Adrenal gland (tissue), 12 donors: ENCODE data around the gene FNDC11. TPM values are rescaled to one million over a fixed set of nuclear protein-coding genes. Genes with fewer than 3 reads are reported as not detected.

Source experiments
- DNase-seq, 7 donors: peaks; one replicate each; pipeline ENCODE4 v3.0.0-alpha.2; 2019 to 2020
- H3K27ac ChIP-seq, 5 donors: fragments of 200-600 bp; sonication (generic) in 4 of 5; 1 replicate in 3 of 5; 2 replicates in 2 of 5; pipeline versions ENCODE4 v1.5.1 to v1.8.0; 2016 to 2020; ENCODE audit warnings: mild to moderate bottlenecking in 1 of 5
- H3K27me3 ChIP-seq: fragments of 200-600 bp; 2 replicates; pipeline ENCODE4 v1.8.0; 2021
- H3K36me3 ChIP-seq, 2 donors: fragments of 200-600 bp; replicated peaks in 1 of 2; 1 replicate in 1 of 2; 2 replicates in 1 of 2; pipeline versions ENCODE4 v1.5.1 to v1.8.0; 2018 to 2022
- H3K4me1 ChIP-seq, 2 donors: fragments of 200-600 bp; replicated peaks in 1 of 2; 1 replicate in 1 of 2; 2 replicates in 1 of 2; pipeline versions ENCODE4 v1.5.1 to v1.8.0; 2018 to 2021
- H3K4me3 ChIP-seq, 4 donors: fragments of 200-600 bp; sonication (generic) in 3 of 4; one replicate each; pipeline ENCODE4 v1.5.1; 2016 to 2018
- H3K9me3 ChIP-seq, 3 donors: fragments of 200-600 bp; sonication (generic) in 1 of 3; replicated peaks in 1 of 3; 1 replicate in 2 of 3; 2 replicates in 1 of 3; pipeline versions ENCODE4 v1.5.1 to v1.8.0; 2016 to 2021
- CTCF ChIP-seq, 6 experiments: fragments of 450-650 bp in 4 of 6; fragments of 200-600 bp in 2 of 6; sonication (generic) in 1 of 6; IDR thresholded peaks; 1 replicate in 5 of 6; 2 replicates in 1 of 6; pipeline versions ENCODE4 v1.5.1 to v1.8.0; 2016 to 2021; ENCODE audit warnings: antibody characterized with exemption in 6 of 6, mild to moderate bottlenecking in 2 of 6, moderate library complexity in 1 of 6
- POLR2A ChIP-seq, 2 donors: fragments of 450-650 bp; IDR thresholded peaks; one replicate each; pipeline ENCODE4 v1.6.1; 2017; ENCODE audit warnings: antibody characterized with exemption in 2 of 2, mild to moderate bottlenecking in 2 of 2, moderate library complexity in 1 of 2
- WGBS, 4 donors: extraction: QIAGEN DNeasy Blood & Tissue Kit in 2 of 4; methylation state at CpG; one replicate each; pipeline versions ENCODE4 v1.1.5 to v1.1.7; 2013 to 2017; 5-methylcytosine and 5-hydroxymethylcytosine counted together
- intact Hi-C, 2 donors: fragments of 100-400 bp; cut with DNase I; formaldehyde crosslinking; loops; one replicate each; pipeline versions ENCODE4 v1.14.1 to v1.15.0; 2022 to 2023
- polyA plus RNA-seq, 3 donors: library from polyadenylated mRNA; stranded (reverse); fragments of 200-250 nt in 2 of 3; fragments of 350-450 nt in 1 of 3; fragmentation: Illumina TruSeq in 1 of 3; extraction: RNeasy Lipid Tissue Mini Kit (QIAGEN cat#74804) in 1 of 3; gene quantifications; one replicate each; pipeline ENCODE4 v1.2.3, GENCODE V29; 2013 to 2014
- total RNA-seq, 9 donors: library from RNA; depleted of rRNA in 4 of 9; stranded (reverse); fragments of >200 nt in 4 of 9; fragments of 120-200 nt in 1 of 9; fragmentation: NEBNext Ultra II Directional in 1 of 9; extraction: Animal tissue kit (Norgen Biotek cat#: 25700) in 1 of 9; gene quantifications; one replicate each; pipeline versions ENCODE4 v1.1.0 to v1.2.4, GENCODE V29; 2013 to 2023
- donor health status: healthy with polysubstance abuse.
- donor health status: Bipolar disorder and iron deficiency.
- donor health status: DM: yes; HTN: yes; CAD: no.
- donor health status: DM: no; HTN: no; CAD: no.
- donor health status: DM: no; HTN: no; CAD: no.
- donor health status: DM: yes; HTN: yes; CAD: no.

FNDC11 gene
- total and polyA plus RNA-seq, 12 donors: 0.20 to 0.83 (median 0.43) TPM; not detected in 4

- no peaks in the 10 kb centered on the region for H3K27me3 ChIP-seq
- H3K9me3 ChIP-seq: no peaks in the 10 kb centered on the region
- peaks cover 0 to 26% of the 10 kb centered on the region in 2 donors for H3K36me3 ChIP-seq
- TF ChIP-seq POLR2A (IDR thresholded peaks at IDR 0.05): no peak
- TF ChIP-seq CTCF (IDR thresholded peaks at IDR 0.05): no peak
- 95 to 97% (median 96%) methylated on average over 4 to 28 of the region's 28 CpGs for WGBS, 4 donors
- intact Hi-C loops: no loop called here
- H3K4me1 ChIP-seq: peaks cover 0 to 7% of the 10 kb centered on the region in 2 donors
- H3K4me3 ChIP-seq: no peak overlapping the region
- no peak overlapping the region for H3K27ac ChIP-seq
- DNase-seq: no peak
Observed at GRCh38 chr20:63591786-63592355, 37.9 kb downstream of the FNDC11 start.

- Histone ChIP-seq H3K27me3 (no peaks in the 10 kb centered on the region), H3K27ac (no peak overlapping the region), H3K36me3 (peaks cover 0 to 28% of the 10 kb centered on the region in 2 donors), H3K4me1 (peaks cover 0 to 7% of the 10 kb centered on the region in 2 donors), H3K4me3 (no peak overlapping the region), H3K9me3 (no peaks in the 10 kb centered on the region)
- DNase-seq: peak in 1 of 7 donors; percentile 54
- 66 to 100% (median 78%) methylated on average over 5 to 13 of the region's 13 CpGs for WGBS, 4 donors
- no peak for TF ChIP-seq POLR2A (IDR thresholded peaks at IDR 0.05)
- no peak for TF ChIP-seq CTCF (IDR thresholded peaks at IDR 0.05)
- intact Hi-C loops: no loop called here
Observed at GRCh38 chr20:63592661-63593060, 38.7 kb downstream of the FNDC11 start.

- peaks cover 0 to 34% of the 10 kb centered on the region in 2 donors for H3K36me3 ChIP-seq
- peak overlapping the region in 1 of 5 donors; percentile 39 for H3K27ac ChIP-seq
- peaks cover 0 to 7% of the 10 kb centered on the region in 2 donors for H3K4me1 ChIP-seq
- TF ChIP-seq CTCF (IDR thresholded peaks at IDR 0.05) (no peak), POLR2A (IDR thresholded peaks at IDR 0.05) (no peak)
- WGBS, 4 donors: 63 to 76% (median 69%) methylated on average over 7 to 10 of the region's 10 CpGs
- no peak overlapping the region for H3K4me3 ChIP-seq
- intact Hi-C loops: no loop called here
- no peaks in the 10 kb centered on the region for H3K27me3 ChIP-seq
- DNase-seq: no peak
- no peaks in the 10 kb centered on the region for H3K9me3 ChIP-seq
Observed at GRCh38 chr20:63594043-63594561, 40.1 kb downstream of the FNDC11 start.

- 93 to 97% (median 96%) methylated on average over 14 to 30 of the region's 30 CpGs for WGBS, 4 donors
Observed at GRCh38 chr20:63595416-63596127, 41.6 kb downstream of the FNDC11 start.

More at GRCh38 chr20:63595416-63596127, 41.6 kb downstream of the FNDC11 start:
- no peak for TF ChIP-seq CTCF (IDR thresholded peaks at IDR 0.05)
- no peak for TF ChIP-seq POLR2A (IDR thresholded peaks at IDR 0.05)
- Histone ChIP-seq H3K36me3 (peaks cover 0 to 32% of the 10 kb centered on the region in 2 donors), H3K9me3 (no peaks in the 10 kb centered on the region), H3K27me3 (no peaks in the 10 kb centered on the region), H3K4me1 (peaks cover 0 to 7% of the 10 kb centered on the region in 2 donors), H3K27ac (no peak overlapping the region), H3K4me3 (no peak overlapping the region)
- no peak for DNase-seq
- intact Hi-C loops: no loop called here
